Left colon (tissue), 2 donors: Measurements from ENCODE around the gene LIMA1. TPM values are rescaled to one million over a fixed set of nuclear protein-coding genes. Genes with fewer than 3 reads are reported as not detected.

Experiments used
- microRNA-seq, 2 donors: library from miRNA; unstranded; fragments of <30 nt; microRNA quantifications; one replicate each; pipeline versions ENCODE4 v1.1.0 to v1.2.0, GENCODE V29; 2020
- total RNA-seq, 2 donors: library from RNA; stranded (reverse); fragmentation: NEBNext Ultra II Directional; extraction: Animal tissue kit (Norgen Biotek cat#: 25700); gene quantifications; one replicate each; pipeline ENCODE4 v1.2.1, GENCODE V29; 2021
- donor health status: DM: no; HTN: no; CAD: no.
- donor health status: DM: yes; HTN: yes; CAD: no.

The LIMA1 gene
- total RNA-seq, 2 donors from 2014 or later, result 279 to 296 TPM

Small RNAs within 50 kb of the gene (microRNA-seq; reads per million reads assigned to microRNA genes)
- gene MIR1293, result 0 reads per million in 2 donors

Other genes starting within 250 kb of the LIMA1 start
- gene ASIC1, start 225.9 kb downstream of the LIMA1 start, total RNA-seq, result 1 to 10 TPM in 1 of 2 donors, under 1 TPM in 1; 0.55 to 1.9 TPM
- 10 to 100 TPM; 35.5 to 41.8 TPM for gene SMARCD1, start 198.2 kb downstream of the LIMA1 start, total RNA-seq
- gene GPD1, start 179.5 kb downstream of the LIMA1 start, total RNA-seq, result 1 to 10 TPM; 1.8 to 4.3 TPM
- gene COX14, start 171.3 kb downstream of the LIMA1 start, total RNA-seq, result 10 to 100 TPM; 90.1 to 91.3 TPM
- 10 to 100 TPM; 19.7 to 24.8 TPM for gene CERS5, start 116.2 kb downstream of the LIMA1 start, total RNA-seq
- gene FAM186A, start 113.1 kb upstream of the LIMA1 start, total RNA-seq, result not detected
- 10 to 100 TPM; 50.3 to 58.1 TPM for gene LARP4, start 117.4 kb upstream of the LIMA1 start, total RNA-seq
- 10 to 100 TPM; 33.5 to 37.7 TPM for gene DIP2B, start 221.5 kb upstream of the LIMA1 start, total RNA-seq